CD4-positive, alpha-beta T cell treated with Interleukin-17A for 1 hour (primary cell): ENCODE data around the gene DND1.
"Not testable (repeated sequence)": the region's sequence is repeated elsewhere in the genome, so short reads cannot be mapped to it uniquely, and the experiment has no call there.

ENCODE experiments used
- DNase-seq: peaks from one replicate; pipeline ENCODE4 v3.0.0-alpha.2; 2020

Gene DND1

GRCh38 chr5:140628711-140629110 is 44.7 kb downstream of the DND1 start:
- DNase-seq, result no peak

- DNase-seq, result no peak
Observed at GRCh38 chr5:140627972-140628371, 45.4 kb downstream of the DND1 start.

- not testable (repeated sequence) for DNase-seq
Observed at GRCh38 chr5:140624886-140625285, 48.5 kb downstream of the DND1 start.

GRCh38 chr5:140623061-140623460 is 50.3 kb downstream of the DND1 start:
- DNase-seq, result not testable (repeated sequence)

DNA sequence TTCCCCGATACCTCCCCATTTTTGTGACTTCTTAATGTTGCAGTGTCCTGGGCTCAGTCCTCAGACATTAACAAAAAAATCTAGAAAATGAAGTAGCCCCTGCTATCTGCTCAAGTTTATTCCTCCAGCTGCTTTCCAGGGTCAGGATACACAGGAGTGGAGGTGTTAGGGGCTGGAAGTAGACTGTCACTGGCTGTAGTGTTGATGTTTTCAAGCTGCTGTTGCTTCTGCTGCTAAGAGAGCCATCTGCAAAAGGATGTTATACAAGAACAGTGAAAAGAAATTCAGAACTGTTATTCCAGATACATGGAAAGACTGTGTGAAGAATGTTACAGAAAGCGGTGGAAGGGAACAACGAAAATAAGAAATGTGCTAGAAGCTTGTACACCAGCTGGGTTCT is 51.1 kb downstream of the DND1 start:
- DNase-seq, result no peak
